ENCODE data around the gene GAB1.
"Not testable (repeated sequence)": the region's sequence is repeated elsewhere in the genome, so short reads cannot be mapped to it uniquely, and the experiment has no call there.

The GAB1 gene

DNA sequence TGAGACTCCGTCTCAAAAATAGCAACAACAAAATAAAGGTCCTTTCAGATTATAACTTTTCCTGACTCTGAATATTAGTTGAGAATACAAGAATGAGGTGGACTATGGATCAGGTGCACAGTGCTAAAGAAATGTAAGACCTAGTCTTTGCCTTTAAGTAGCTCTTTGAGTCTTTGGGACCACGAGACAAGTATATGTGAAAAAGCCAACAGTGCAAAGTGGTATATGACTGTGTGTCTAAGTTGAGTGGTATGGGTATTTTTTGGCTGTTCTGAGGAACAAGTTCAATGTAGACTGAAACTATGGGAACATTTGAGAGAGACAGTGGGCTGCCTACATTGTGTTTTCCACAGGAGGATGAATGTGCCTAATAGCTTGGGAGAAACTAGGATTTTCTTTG is 2.8 kb downstream of the GAB1 start:
- DNase-seq = no peak

DNA sequence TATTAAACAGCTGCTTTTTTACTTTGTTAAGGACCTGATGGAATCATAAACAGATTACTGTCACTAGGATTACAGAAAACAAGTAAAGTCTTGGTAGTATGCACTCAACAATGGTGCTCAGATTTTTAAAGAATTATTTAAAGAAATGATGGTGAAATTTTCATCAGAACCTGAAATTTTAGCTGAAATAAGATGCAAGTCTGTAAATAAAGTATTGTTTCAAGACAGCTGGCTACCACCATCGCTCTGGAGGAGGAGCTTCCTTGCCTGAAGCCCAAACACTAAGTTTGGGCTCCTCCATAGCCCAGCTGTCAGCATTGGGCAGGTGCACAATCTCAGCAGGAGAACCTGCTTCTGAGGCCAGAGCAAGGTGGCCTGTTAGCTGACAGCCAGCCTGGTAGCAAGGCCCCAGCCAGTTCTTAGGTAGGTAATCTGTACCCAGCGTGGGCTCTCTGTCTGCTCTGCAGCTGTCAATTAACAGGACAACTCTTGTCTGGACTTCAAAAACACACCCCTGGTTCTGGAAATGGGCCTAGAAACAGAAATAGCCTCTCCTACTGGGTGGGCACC is 4.6 kb downstream of the GAB1 start:
- DNase-seq = no peak

DNA sequence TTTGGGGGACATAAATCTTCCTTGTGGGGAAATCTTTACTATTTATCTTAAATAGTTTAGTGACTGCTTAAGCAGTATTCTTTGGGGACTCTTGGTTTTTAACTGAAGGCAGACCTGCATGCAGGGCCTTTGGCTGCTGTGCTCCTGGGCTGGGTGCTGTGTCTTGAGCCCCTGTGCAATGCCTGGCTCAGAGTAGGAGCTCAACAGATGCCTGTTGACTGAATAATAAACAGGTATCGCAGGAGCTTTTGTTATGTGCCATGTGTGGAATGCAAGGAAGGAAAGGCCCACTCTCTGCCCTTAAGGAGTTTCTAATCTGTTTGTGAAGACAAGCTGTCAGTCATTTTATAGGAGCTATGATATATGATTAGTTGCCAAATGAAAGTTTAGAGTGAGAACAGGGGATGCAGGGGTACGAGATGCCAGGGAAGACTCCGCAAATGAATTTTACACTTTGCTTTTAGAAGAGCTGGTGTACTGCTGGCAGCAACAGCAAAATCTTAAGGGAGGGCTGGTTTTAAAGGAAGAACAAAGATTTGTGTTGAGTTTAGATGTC is 6.7 kb downstream of the GAB1 start:
- DNase-seq = no peak

DNA sequence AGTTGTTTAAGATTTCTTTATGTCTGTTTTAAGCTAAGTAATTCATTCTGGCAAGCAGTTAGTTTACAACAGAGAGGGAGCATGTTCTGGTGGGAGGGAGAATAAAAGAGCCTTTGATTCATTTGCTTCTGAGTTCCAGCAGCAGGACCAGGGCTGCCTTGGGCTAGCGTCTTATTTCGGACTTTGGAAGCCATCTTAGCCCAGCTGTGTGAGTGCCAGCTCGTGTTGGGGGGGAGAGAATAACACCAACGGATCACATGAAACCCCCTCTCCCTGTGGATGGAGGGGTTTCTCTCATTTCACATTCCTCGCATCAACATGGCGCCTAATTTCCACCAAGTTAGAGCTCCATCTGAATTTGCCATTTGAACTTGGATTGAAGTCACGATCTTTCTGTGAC is 7.4 kb downstream of the GAB1 start:
- no peak for DNase-seq

DNA sequence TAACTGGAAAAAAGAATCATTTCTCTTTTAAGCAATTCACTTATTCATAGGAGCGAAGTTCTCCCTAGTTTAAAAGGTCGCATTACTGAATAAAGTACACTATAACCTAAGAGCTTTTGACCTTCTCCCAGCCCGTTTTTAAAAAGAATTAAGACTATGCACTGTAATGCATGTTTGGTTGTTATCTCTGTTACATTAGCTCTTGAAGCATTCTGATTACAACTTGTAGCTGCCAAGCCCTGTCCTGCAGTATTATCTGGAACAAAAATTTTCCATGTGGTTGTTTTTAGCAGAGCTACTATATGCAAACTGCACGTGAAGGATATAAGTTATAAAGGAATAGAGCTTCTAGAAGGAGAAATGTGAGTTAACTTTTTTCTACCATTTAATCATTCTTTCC is 8.1 kb downstream of the GAB1 start:
- no peak for DNase-seq

DNA sequence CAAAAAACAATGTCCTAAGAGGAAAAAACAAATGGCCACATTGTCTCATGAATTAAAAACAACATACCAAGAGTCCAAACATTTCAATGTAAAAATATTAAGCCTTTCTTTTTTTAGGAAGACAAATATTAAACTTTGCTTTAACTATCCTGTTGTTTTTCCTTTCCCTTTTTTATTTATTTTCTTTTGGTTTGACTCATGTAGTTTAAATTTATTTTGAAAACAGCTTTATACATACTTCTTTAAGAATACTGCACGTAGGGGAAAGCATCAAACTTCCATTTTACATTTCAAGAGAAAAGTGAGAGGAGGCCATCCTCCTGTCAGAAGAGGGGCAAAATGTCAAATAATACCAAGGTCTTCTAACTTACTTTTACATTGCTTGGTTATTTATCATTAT is 8.7 kb downstream of the GAB1 start:
- no peak for DNase-seq

DNA sequence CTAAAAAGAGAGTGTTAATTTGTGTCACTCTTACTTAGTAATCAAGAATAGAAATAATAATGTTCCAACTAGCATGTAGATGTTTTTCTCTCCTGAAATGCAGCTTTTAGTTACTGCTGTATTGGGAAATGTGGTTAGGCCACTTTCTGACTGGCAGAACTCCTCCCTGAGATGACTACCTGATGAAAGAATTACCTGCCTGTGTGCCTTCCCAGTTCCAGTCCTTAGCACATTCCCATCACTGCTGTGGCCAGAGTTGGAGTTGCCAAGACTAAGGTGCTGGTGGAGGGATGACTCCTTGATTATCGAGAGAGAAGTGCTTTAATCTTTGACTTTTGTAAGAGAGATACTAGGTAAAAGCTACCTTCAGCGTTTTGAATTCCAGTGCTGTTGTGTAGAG is 9.5 kb downstream of the GAB1 start:
- DNase-seq = no peak

DNA sequence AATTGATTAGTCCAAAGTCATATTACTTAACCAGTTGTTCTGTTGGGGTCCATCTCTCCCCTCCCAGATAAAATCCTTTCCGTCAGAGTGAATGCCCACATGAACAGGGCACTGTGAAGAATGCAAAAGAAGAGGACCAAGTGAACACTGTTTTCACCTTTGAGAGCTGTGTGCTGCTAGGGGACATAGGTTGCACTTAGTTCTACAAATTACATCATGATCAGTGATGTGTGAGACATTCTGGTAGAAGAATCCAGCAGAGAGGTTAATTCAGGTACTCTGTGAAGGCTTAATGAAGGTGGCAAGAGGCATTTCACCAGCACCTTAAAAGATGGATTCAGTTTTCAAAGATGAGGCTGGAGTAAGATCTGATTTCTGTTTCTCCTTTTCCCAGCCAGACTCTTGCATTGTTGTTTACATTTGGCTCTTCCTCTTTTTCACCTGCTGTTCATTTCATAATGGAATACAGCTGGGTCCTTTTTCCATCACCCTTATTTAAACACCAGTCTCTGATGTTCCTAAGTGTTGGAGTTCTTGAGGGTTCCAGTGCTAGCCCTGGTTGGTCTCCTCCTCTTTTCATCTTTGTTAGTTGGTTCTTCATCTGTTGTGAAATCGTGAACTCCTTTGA is 10.9 kb downstream of the GAB1 start:
- no peak for DNase-seq

DNA sequence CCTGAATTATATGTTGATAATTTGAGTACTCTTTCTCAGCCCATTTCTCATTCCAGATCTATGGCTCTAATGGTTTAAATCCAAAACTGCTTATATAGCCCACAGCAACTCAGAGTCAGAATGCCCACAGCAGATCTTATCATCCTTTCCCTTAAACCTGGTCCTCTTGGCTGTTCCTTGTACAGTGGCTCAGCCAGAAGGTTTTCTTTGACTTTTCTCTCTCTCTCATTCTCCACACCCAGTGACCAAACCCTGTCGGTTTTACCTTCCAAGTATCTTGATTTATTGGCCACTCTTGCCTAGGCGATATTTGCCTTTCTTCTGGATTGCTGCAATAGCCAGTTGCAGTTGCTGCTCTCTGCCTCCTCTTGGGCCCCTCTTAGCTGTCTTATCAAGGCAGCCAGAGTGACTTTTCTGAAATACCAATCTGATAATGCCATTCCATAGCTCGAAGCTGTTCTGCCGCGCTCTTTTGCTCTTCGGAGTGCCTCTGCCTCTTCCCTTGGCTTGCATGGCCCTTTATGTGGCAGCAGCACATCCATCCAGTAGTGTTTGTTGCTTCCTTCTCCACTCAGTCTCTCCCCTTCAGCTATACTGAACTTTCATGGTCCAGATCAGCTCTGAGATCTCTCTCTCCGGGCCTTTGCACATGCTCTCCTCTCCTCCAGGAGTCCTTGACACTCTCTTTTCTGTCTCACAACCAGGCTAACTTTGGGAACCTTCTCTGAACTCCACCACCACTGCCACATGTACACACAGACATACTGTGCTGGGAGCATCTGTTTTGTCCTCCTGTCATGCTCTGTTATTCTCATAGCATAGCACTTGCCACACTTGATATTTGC is 11.8 kb downstream of the GAB1 start:
- no peak for DNase-seq

DNA sequence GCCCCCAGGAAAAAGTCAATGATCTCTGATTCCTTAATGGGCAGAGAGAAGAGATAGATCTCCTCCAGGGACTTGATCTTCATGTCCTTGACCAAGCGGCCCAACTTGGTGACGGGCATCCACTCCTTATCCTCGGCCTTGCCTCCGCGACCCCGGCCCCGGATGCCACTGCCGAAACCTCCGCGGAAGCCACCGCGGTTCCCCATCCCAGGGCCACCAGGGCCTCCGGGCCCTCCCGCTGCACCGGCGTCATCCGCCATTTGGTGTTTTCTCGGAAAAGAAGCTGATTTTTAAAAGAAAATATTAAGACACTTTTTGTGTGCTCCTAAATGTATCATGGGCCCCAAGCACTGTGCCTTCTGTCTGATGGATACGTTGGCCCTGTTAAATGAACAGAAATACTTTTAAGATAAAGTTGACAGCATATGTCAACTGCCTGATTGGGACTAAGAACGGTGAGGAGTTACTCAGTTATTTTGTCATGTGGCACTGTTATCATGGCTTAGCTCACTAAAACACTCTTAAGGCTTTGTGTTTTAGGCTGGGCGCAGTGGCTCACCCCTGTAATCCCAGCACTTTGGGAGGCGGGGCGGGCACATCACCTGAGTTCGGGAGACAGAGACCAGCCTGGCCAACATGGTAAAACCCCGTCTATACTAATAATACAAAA is 13.3 kb downstream of the GAB1 start:
- not testable (repeated sequence) for DNase-seq

DNA sequence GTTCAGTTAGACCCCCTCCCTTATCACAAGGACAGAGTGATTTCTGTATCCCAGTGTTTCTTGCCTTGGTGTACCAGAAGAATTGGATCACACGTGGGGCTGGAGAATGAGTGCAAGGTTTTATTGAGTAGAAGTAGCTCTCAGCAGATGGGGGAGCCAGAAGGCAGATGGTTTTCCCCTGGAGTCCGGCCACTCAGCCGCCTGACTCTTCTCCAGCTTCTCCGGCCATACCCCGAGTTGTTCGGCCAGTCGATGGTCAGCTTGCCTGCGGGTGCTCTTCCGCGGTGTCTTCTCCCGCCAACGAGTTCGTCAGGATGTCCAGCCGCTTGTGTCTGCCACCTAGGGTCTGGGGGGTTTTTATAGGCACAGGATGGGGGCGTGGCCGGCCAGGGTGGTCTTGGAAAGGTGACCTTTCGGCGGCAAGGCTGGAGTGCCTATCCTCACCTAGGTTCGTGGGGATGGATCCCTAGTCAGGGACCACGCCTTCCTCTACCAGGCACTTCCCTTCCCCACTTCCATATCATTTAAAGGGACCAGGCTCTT is 14.5 kb downstream of the GAB1 start:
- DNase-seq = no peak

DNA sequence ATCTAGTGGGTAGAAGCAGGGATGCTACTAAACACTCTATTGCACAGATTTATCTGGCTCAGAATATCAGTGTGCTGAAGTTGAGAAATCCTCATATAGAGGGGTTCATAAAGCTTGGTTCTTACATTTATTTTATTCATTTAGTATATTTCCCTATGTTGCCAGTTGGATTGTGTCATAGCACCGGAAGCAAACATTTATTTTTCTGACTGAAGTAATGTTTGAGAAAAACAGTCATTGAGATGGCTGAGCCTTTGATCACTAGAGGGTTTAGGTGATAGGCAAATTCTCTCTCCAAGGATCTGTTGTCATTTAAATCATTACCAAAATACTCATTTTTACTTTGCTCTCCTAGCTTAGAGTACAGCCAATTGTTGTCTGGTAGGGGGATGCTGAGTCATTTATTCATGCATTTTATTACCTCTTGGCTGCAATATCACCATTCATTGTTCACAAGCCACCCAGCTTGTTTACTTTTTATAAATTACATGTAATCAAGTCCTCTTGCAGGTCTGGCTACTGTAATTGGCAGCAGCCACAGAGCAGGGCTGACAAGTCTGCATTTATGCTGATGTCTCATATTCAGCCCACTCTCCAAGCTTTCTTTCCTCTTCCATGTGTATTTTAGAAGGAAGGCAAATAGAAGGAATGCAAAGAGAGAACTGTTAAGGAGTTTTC is 15.2 kb downstream of the GAB1 start:
- no peak for DNase-seq

DNA sequence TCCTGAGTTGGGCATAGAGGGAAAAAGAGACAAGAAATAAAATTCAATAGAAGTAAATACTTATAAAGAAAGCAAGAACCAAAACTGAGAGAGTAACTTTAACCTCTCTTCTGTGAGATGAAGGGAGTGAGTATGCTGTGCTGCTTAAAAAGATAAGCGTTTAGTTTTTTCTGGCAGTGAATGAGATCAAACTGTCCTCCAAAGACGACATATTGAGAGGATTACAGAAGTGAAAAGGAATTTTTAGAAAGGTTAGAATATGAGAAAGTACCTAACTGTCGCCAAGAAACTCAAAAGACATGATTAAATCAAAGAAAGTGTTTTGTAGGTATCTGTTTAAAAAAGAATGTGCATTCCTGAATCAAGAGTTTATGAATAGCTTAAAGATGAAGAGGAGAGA is 16.0 kb downstream of the GAB1 start:
- no peak for DNase-seq

DNA sequence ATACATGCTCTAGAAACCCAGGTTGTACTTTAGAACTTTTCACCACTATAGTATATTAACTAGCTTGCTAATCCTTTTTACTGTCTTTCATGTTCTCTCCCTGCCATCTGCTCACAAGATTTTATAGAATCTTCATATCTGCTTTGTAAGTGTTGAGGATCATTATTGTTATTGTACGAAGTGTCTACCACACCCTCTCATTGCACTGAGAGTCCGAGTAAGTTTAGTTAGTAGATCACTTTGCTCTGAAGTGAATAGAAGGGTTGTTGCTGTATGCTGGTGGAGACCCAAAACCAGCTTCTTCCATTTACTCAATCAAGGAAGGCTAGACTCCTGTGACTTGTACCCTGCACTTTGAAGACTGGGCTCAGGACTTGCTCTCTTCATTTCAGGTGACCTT is 17.1 kb downstream of the GAB1 start:
- DNase-seq = no peak

DNA sequence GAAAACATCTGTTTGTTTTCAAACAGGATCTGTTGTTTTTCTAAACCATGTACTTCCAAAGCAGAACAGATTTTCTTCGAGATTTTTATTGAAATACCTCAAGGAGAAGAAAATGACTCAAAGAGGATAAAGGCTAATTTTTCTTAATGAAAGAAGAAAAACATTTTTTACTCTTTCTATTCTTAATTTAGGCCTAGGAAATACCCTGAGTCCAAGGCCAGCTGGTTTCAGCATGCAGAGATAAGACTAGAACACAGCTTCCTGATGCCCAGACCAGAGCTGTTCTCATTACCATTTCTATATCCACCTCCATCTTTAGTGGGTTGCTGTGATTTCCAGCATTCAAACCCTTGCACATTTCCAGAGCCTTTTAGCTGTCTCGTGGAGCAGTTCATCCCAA is 18.3 kb downstream of the GAB1 start:
- no peak for DNase-seq

DNA sequence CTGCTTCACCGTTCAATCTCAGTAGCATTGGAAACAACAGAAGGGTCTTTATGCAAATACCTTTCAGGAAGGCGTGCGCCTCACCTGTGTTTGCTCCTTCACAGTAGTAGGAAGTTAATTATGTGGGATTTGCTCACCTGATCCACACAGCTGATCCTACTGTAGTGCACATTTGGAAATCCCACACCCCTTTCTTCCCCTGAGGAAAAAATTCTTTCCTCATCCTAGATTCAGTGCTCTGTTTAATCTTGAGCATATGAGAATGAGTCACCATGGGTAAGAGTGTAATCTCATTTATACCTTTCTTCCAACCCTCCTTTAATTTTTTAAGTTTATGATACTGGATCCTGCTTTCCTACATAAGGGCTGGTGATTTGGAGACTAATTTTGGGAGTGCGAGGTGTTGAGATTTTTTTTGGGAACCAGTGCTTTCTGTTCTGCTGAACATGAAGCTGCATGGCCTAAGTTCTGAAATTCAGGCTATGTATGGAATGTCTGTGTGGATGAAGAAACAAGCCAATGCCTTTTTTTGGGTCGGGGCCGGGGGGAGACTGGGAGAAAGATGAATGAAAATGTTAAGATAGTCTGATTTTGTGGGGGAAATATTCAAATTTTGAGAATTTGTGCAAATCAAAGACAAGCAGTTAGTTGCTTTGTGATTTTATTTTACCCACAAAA is 19.0 kb downstream of the GAB1 start:
- DNase-seq = no peak

DNA sequence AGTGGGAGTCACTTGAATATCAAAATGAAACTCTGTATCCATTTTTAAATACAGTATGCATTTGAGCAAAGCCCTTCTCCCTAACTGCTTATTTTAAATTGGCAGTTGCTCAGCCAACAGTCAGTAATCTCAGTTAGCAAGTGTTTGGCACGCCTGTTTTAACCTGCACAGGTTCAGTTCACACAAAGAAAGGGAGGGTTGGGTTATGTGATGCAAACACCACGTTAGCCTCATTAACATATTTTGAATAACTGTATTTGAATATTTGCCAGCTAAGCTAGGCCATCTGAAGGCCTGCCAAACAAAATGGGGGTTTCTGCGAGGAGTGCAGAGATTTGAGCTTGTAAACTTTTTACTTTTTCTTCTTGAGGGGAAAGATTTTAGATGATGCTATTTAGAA is 19.8 kb downstream of the GAB1 start:
- DNase-seq = no peak

DNA sequence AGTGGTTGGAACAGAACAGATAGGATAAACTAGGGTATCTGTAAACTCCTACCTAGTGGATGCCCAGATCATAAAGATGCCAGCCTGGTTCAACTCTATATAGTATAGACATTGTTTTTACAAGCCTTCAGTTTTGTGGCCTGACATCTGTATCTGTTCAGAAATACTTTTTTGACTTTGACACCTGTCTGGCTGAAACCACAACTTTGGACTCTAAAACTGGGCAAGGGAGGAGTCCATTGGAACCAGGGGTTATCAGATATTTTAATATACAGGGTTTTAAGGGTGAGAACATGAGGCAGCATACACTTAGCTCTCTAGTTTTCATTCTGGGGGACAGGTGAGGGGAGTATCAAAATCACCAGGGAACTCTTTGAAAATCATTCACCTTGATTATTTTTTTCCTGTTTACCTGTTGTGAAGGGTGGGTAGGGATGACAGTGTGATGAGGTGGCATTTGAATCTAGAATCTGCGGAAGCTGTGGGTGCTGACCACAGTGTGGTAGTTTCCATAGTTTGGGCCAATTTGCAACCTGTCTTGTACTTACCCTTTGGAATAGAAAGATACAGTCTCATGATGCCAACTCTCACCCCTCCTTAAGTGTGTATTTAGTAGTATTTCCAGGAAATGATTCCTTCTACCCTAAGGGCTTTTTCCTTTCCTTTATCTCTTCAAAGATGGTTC is 20.6 kb downstream of the GAB1 start:
- DNase-seq = no peak

DNA sequence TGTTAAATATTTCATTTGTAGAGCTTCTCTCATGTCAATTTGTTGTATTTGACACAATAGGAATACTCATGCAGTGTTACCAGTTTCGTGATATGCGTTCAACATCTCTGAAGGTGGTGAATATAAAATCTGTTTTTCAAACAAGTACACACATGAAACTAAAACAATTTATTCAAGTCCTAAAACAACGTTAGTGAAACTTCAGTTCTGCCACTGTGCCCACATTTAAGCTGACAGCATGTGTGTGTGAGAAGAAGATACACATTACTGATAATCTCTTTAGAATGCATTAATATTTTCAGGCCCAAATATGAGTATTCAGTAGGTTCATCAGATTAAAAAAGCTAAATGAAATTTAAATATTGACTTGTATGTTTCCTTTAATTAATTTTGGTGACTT is 21.7 kb downstream of the GAB1 start:
- DNase-seq = no peak

DNA sequence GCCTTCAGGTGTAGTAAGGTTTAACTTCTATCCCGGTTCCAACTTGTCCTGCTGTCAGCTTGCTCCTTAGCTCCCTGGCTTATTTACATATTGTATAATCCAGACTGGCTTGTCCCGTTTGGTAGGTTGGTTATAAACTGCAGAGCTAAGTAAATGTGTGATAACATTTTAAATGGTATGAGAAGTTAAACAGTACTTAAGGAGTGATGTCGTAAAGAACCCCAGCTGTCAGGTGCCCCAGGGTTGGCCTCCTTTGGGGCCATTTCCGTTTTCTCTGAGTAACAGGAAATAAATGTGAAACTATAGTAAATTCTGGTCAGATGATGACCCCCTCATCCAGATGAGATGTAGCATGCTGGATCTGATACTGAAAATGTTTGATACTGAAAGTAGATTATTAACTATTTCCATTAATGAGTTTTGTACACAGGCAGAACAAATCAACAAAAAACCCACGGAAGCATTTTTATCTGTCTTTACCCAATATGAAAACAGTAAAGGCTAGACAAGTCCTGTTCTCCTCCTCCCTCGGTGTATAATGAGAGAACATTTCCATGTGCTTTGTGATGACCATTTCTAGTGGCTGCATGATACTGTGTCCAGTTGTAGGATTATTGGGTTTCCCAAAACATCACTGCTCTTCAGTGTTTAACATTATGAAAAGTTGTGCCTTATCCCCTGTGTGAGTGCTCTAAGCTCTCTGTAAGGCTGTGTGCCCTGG is 22.4 kb downstream of the GAB1 start:
- DNase-seq = peak; percentile 28
